ENCODE measurements around the gene CDHR4.
"Not testable (repeated sequence)": the region's sequence is repeated elsewhere in the genome, so short reads cannot be mapped to it uniquely, and the experiment has no call there.

The CDHR4 gene

DNA sequence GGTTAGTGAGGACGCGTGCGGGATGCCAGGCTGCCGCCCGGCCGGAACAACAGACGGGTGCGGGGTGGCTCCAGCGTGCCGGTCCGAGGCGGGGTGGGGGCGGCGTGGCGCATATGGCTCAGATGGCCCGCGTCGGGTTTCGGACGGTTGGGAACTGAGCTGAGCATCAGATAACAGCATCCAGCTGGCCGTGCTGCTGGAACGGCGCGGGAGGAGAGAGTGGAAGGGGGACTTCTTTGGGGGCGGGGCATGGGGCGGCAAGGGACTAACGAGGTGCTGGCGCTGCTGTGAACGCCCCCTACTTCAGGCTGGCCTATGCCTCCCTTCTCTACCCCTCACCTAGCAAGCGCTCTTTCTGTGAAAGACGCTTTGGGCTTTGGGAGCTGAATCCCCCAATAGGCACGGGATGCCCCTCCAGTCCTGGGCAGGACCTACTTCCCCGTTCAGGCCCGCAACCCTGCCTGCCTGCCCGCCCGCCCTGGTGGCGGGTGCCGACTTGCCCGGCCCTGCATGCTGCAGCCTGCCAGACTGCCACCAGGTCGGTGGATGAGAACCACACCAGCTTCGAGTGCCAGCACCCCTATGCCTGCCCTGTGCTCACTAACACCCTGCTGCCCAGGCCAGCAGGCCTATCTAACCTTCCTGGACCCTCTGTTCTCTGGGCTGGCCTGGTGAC lies 3.9 kb upstream of the CDHR4 start:
- no peak for DNase-seq

GRCh38 chr3:49802719-49803464 lies 3.2 kb upstream of the CDHR4 start, which contains the start of gene INKA1:
Gene INKA1 (plus strand): TSS chr3:49803261. CDS start chr3:49803393, 132 bp downstream.
- peak; percentile 22 for DNase-seq

- no peak for DNase-seq
These were observed 1.5 kb upstream of the CDHR4 start for GRCh38 chr3:49801160-49801559.

DNA sequence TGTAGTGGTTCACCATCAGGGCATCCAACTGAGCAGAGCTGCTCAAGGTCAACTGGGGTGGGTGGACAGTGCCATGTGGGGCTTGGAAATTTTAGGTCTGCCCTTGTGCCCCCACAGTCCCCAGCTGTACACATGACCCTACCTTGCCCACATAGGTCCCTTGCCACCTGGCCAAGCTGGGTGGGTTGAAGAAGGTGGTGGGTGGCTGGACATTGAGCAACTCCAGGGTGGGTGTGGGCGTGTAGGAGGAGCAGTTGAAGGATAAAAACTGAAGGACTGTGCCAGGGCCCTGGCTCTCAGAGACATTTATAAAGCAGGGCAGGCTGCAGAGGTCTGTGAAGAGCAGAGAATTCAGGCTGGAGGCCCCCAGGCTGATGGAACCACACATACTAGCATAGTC lies 568 bp downstream of the CDHR4 start:
- no peak for DNase-seq

- no peak for DNase-seq
These were observed 4.5 kb downstream of the CDHR4 start for GRCh38 chr3:49794926-49795905.

DNA sequence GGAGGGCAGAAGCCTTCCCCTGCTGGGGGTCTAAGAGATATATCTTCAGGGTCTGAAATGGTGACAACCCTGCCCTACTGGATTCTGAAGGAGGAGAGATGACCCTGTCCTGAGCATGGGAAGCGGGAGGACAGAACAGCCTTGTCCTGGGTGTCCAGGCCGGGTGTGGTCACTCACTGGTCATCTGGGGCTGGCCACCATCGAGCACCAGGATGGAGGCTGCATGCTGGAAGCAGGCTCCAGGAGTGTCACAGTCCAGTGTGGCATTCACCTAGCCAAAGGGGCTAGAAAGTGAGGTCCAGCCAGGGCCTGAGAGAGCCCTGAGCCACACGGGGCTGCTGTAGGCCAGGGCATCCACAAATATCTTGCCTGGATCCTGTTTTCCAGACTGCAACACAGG lies 5.2 kb downstream of the CDHR4 start:
- no peak for DNase-seq

DNA sequence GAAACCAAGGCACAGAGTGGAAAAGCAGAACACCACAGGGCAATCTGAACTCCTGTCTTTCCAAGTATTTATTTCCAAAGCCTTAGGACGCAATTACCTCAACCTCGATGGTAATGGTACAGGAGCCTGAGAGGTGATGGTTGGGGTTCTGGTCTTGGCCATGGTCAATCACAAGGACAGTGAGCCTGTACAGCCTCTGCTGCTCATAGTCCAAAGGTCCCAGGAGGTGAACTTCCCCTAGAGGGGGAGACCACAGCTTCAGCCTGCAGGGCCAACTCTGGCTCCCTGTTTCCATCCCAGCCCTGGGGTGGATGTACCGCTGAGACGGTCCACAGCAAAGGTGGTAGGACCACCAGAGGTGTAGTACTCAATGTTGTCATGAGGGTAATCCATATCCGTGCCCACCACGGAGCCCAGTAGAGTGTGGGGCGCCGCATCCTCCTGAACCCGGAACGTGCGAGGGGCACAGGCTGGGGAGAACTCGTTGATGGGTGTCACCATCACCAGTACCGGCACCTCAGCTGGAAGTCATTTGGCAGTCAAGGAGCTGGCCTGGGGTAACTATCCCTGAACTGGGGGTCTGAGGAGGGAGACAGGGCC lies 6.1 kb downstream of the CDHR4 start:
- DNase-seq = no peak

DNA sequence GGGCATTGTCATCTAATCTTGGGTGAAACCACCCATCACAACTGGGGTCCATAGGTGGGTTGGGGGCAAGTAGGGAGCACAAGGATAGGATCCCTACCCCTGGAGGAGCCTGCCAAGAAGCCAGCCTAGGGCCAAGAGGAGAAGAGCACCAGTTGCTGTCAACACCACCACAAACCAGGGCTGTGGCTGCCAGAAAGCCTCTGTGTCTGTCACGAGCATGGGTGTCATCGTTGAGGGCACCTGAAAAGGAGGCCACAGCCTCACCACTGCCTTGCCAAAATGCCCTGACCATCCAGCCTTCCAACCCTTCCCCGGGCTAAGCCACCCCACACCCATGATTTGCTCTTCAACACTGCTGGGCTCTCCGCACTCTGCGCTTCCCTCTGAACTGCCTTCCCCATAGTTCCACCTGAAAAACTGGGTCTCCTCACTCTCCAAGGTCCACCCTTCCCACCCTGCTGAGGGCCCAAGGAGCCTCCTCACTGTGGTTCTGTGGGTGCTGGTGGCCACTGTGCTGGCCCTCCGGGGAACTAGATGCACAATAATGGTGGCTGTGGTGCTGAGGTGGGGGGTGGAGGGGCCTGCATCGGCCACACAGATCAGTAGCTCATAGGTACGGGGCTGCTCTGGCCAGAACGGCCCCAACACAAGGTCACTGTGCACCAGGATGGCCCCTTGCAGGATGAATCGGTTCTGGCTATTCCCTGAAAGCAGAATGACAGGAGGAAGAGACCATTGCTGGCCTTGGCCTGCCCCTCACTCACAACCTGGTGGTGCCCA lies 7.1 kb downstream of the CDHR4 start:
- DNase-seq = no peak

- DNase-seq = no peak
These were observed 8.1 kb downstream of the CDHR4 start for GRCh38 chr3:49791571-49791970.

- no peak for DNase-seq
These were observed 8.9 kb downstream of the CDHR4 start for GRCh38 chr3:49790626-49791411.

DNA sequence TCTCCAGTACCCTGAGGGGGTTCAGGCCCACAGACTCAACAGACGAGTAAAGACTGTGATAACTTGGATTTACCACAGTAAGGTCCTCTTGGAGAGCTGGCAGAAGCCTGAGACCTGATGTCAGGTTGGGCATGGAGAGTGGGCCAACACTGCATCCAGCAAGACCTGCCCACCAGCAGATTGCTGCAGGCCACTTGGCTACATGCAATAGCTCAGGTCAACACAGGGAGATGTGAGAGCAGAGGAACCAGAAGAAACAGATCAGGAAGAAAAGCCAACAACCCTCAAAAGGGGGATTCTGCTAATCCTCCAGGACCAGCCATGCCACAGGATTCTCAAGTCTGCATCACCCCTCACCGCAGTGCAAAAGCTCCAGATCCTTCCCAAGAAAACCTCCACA lies 11.6 kb downstream of the CDHR4 start:
- DNase-seq = no peak

DNA sequence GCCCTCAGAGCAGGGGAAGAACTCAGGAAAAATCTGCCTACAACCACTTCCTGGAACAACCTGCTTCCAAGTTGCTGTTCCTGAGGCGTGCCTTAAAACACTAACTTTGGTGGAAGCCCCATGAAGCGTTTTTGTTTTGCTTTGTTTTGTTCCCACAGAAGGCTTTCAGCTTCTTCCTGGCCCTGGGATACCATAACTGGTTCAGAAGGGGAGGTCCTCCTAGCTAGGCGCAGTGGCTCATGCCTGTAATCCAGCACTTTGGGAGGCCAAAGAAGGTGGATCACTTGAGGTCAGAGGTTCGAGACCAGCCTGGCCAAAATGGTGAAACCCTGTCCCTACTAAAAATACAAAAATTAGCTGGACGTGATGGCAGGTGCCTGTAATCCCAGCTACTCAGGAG lies 12.1 kb downstream of the CDHR4 start:
- no peak for DNase-seq

GRCh38 chr3:49787182-49787464 lies 12.6 kb downstream of the CDHR4 start:
- DNase-seq = no peak

- DNase-seq = peak; percentile 98
These were observed 13.1 kb downstream of the CDHR4 start, which contains the start of gene IP6K1 for GRCh38 chr3:49786357-49787181. Gene IP6K1 (minus strand): TSS chr3:49786542. CDS start chr3:49748040, 38,502 bp downstream.

GRCh38 chr3:49785565-49786356 lies 13.9 kb downstream of the CDHR4 start:
- DNase-seq = no peak

- DNase-seq = not testable (repeated sequence)
These were observed 17.4 kb downstream of the CDHR4 start for GRCh38 chr3:49782277-49782676.

DNA sequence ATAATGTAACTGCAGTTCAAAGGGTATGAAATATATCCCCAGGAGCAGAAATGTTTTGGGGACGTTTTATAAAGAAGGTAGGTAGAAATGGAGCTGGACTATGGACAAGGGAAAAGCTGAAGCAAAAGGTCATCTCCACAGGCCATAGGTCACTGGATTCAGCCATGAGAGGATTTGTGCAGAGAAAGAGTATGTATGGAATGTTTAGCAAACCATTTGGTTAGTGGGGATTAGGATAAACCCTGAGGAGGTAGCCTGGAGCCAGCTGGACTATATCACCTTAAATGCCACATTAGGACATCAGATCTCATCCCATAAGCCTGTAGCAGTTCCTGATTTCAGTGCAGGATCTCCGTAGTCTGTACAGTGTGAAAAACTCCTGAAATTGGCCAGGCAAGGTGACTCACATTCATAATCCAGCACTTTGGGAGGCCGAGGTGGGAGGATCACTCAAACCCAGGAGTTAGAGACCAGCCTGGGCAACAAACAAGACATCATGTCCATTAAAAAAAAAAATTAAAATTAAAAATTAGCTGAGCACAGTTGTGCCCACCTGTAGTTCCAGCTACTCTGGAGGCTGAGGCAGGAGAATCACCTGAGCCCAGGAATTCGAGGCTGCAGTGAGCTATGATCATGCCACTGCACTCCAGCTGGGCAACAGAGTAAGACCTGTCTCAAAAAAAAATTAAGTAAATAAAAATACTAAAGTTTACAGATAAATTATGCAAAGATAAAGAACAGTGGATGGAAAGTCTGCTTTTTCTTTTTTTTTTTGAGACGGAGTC lies 18.1 kb downstream of the CDHR4 start:
- DNase-seq = no peak

- DNase-seq = not testable (repeated sequence)
These were observed 18.7 kb downstream of the CDHR4 start for GRCh38 chr3:49780975-49781365.
